ENCODE results near the gene IKZF2.

Gene IKZF2

DNA sequence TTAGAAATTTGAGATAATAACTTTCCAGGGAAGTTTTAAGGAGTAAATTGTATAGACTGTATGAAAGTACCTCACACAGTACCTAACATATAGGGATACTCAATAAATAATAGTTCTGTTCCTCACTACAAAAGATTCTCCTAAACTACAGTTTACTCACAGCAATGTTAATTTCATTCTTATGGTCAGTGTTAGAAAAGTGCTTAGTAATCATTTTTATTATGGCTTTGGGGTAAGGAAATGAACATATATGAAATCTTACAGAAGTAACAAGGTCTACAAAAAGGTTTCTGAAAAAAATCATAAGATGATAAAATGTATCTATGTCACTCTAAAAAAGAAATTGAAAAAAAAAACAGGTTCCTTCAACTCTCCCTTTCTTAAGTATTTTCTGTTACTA is 67.2 kb downstream of the IKZF2 start:
- no peak overlapping the region for H3K27ac ChIP-seq
- DNase-seq (ENCODE audit: low spot score) = no peak
- TF ChIP-seq, protein P1, sequence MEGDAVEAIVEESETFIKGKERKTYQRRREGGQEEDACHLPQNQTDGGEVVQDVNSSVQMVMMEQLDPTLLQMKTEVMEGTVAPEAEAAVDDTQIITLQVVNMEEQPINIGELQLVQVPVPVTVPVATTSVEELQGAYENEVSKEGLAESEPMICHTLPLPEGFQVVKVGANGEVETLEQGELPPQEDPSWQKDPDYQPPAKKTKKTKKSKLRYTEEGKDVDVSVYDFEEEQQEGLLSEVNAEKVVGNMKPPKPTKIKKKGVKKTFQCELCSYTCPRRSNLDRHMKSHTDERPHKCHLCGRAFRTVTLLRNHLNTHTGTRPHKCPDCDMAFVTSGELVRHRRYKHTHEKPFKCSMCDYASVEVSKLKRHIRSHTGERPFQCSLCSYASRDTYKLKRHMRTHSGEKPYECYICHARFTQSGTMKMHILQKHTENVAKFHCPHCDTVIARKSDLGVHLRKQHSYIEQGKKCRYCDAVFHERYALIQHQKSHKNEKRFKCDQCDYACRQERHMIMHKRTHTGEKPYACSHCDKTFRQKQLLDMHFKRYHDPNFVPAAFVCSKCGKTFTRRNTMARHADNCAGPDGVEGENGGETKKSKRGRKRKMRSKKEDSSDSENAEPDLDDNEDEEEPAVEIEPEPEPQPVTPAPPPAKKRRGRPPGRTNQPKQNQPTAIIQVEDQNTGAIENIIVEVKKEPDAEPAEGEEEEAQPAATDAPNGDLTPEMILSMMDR (conservative IDR thresholded peaks at IDR 0.05; ENCODE audit: low read depth) = no peak
- ChIA-PET CTCF (no interaction called here), POLR2A (ENCODE audit: low non-redundant PET) (no interaction called here)

GRCh38 chr2:213080969-213081617 is 70.3 kb downstream of the IKZF2 start:
- TF ChIP-seq, protein P1 (conservative IDR thresholded peaks at IDR 0.05; ENCODE audit: low read depth) = no peak
- H3K27ac ChIP-seq = no peak overlapping the region
- ChIA-PET CTCF (interaction anchor here (0.6 to 0.7 kb wide), 2 partner anchors 9 to 122 kb away, joined by 3 to 7 read pairs; no protein-coding TSS in a partner anchor), POLR2A (ENCODE audit: low non-redundant PET) (no interaction called here)
- no peak for DNase-seq (ENCODE audit: low spot score)

GRCh38 chr2:213079756-213080155 is 71.7 kb downstream of the IKZF2 start:
- ChIA-PET POLR2A (ENCODE audit: low non-redundant PET) (no interaction called here), CTCF (no interaction called here)
- DNase-seq (ENCODE audit: low spot score) = no peak
- TF ChIP-seq, protein P1 (conservative IDR thresholded peaks at IDR 0.05; ENCODE audit: low read depth) = no peak
- H3K27ac ChIP-seq = no peak overlapping the region

DNA sequence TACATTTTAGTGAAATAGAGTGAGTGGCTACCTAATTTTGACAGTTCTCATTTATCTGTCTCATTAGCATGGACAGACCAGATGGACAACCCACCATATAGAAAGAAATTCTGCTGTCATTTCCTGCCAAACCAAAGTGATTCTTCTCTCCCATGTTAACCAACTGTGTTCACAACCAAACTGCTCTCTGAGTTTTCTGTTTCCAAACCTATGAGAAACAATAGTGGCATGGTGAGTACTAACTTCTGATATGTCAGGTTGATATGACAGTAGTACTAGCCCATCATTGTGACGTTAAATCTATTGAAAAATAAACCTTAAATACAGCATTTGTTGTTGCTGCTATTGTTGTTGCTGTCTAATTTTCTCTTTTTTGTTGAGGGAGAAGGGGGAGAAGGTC is 72.7 kb downstream of the IKZF2 start:
- TF ChIP-seq, protein P1 (conservative IDR thresholded peaks at IDR 0.05; ENCODE audit: low read depth) = no peak
- H3K27ac ChIP-seq = no peak overlapping the region
- CTCF ChIA-PET = no interaction called here
- no peak for DNase-seq (ENCODE audit: low spot score)
- POLR2A ChIA-PET (ENCODE audit: low non-redundant PET) = no interaction called here

DNA sequence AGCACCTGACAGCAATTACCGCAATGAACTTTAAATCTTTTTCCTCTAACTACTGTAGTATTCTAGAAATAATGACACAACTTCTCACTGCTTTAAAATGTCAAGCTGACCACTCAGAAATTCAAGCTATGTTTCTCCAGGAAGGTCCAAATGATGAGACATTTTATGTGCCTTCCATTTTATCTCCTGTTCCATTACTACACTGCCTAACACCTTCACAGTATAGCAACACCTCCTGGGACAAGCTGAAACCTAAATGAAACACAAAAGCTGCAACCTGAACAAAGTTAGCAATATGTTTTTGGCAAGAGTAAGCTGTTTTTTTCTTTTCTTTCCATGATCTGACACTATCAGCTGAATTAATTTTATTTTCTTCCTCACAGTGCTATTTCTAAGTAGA is 81.9 kb downstream of the IKZF2 start:
- CTCF ChIA-PET = no interaction called here
- POLR2A ChIA-PET (ENCODE audit: low non-redundant PET) = no interaction called here
- TF ChIP-seq, protein P1 (conservative IDR thresholded peaks at IDR 0.05; ENCODE audit: low read depth) = no peak
- no peak overlapping the region for H3K27ac ChIP-seq
- no peak for DNase-seq (ENCODE audit: low spot score)

GRCh38 chr2:213068676-213069359 is 82.6 kb downstream of the IKZF2 start:
- DNase-seq (ENCODE audit: low spot score) = no peak
- CTCF ChIA-PET = no interaction called here
- no peak overlapping the region for H3K27ac ChIP-seq
- POLR2A ChIA-PET (ENCODE audit: low non-redundant PET) = no interaction called here
- TF ChIP-seq, protein P1 (conservative IDR thresholded peaks at IDR 0.05; ENCODE audit: low read depth) = no peak
